ENCODE data around the gene ERP27. TPM values are rescaled to one million over a fixed set of nuclear protein-coding genes. Genes with fewer than 3 reads are reported as not detected.

ERP27 gene
- total RNA-seq, 1 experiment from 2014 or later, result not detected

DNA sequence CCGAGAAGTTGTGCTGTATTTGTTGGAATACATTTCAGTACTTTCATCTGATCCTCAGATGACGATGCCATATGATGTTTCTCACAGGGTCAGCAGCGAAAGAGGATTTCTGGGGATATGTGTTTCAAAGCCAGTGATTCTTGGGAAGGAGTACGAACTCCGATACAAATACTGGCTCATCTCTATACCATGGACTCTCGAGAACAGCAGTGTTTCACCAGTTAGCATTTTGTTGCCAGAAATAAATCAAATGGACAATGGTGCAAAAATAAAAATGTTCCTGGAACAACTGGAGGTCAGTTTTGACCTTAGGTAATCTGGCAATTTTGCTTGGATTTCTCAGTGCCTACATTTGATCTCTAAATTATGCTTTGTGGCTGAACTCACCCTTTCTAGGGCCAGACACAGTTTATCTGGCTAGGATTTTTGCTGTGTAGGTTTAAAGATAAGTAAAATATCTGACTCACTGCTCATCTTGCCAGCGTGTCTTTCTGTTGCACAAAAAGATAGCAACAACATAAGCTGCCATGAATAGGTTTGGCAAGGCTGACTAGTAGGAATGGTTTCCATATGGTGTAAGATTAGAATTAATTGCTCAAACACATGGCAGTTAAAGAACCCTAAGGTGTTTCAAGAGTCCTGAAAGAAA, 41.7 kb downstream of the ERP27 start:
- Mint-ChIP-seq H3K27ac (ENCODE audit: low read depth, unreplicated experiment) (peak overlapping the region; percentile 75), H3K36me3 (ENCODE audit: insufficient read depth, unreplicated experiment) (no peaks in the 10 kb centered on the region), H3K9me3 (ENCODE audit: unreplicated experiment) (no peaks in the 10 kb centered on the region), H3K27me3 (ENCODE audit: insufficient read depth, unreplicated experiment) (no peaks in the 10 kb centered on the region), H3K4me3 (ENCODE audit: unreplicated experiment) (no peak overlapping the region), H3K4me1 (ENCODE audit: insufficient read depth, unreplicated experiment) (peaks cover 8% of the 10 kb centered on the region)
- peak; percentile 59 for DNase-seq (ENCODE audit: unreplicated experiment)
- no peak for TF ChIP-seq CTCF (IDR thresholded peaks at IDR 0.05; ENCODE audit: unreplicated experiment)
- POLR2A ChIA-PET, result interaction anchor here (0.7 to 1.4 kb wide), 5 partner anchors 12 to 94 kb away, joined by 3 to 4 read pairs (median 3); no protein-coding TSS in a partner anchor
- BruUV-seq (replicated peaks), result no TSS peak
- intact Hi-C loops (cut with micrococcal nuclease), result no loop called here
- CTCF ChIA-PET, result no interaction called here

- H3K4me1 Mint-ChIP-seq (ENCODE audit: insufficient read depth, unreplicated experiment), result peaks cover 8% of the 10 kb centered on the region
- DNase-seq (ENCODE audit: unreplicated experiment), result no peak
- no TSS peak for BruUV-seq (replicated peaks)
- ChIA-PET POLR2A (interaction anchor here (1.9 kb wide), 1 partner anchor 9 kb away, joined by 9 read pairs; no protein-coding TSS in a partner anchor), CTCF (interaction anchor here (0.6 to 1.8 kb wide), 4 partner anchors 46 to 107 kb away, joined by 3 to 10 read pairs (median 4); no protein-coding TSS in a partner anchor)
- H3K9me3 Mint-ChIP-seq (ENCODE audit: unreplicated experiment), result no peaks in the 10 kb centered on the region
- H3K27ac Mint-ChIP-seq (ENCODE audit: low read depth, unreplicated experiment), result no peak overlapping the region
- peaks cover 1% of the 10 kb centered on the region for H3K27me3 Mint-ChIP-seq (ENCODE audit: insufficient read depth, unreplicated experiment)
- intact Hi-C loops (cut with micrococcal nuclease), result no loop called here
- no peaks in the 10 kb centered on the region for H3K36me3 Mint-ChIP-seq (ENCODE audit: insufficient read depth, unreplicated experiment)
- H3K4me3 Mint-ChIP-seq (ENCODE audit: unreplicated experiment), result no peak overlapping the region
- TF ChIP-seq CTCF (IDR thresholded peaks at IDR 0.05; ENCODE audit: unreplicated experiment), result no peak
These were observed 44.7 kb downstream of the ERP27 start for GRCh38 chr12:14893506-14894250.

- DNase-seq (ENCODE audit: unreplicated experiment), result peak; percentile 16
- ChIA-PET CTCF (interaction anchor here (0.6 kb wide), 1 partner anchor 107 kb away, joined by 4 read pairs; no protein-coding TSS in a partner anchor), POLR2A (interaction anchor here (1.9 kb wide), 1 partner anchor 8 kb away, joined by 9 read pairs; no protein-coding TSS in a partner anchor)
- Mint-ChIP-seq H3K4me1 (ENCODE audit: insufficient read depth, unreplicated experiment) (peaks cover 8% of the 10 kb centered on the region), H3K9me3 (ENCODE audit: unreplicated experiment) (no peaks in the 10 kb centered on the region), H3K27ac (ENCODE audit: low read depth, unreplicated experiment) (no peak overlapping the region), H3K27me3 (ENCODE audit: insufficient read depth, unreplicated experiment) (peaks cover 9% of the 10 kb centered on the region), H3K4me3 (ENCODE audit: unreplicated experiment) (no peak overlapping the region), H3K36me3 (ENCODE audit: insufficient read depth, unreplicated experiment) (no peaks in the 10 kb centered on the region)
- TF ChIP-seq CTCF (IDR thresholded peaks at IDR 0.05; ENCODE audit: unreplicated experiment), result no peak
- intact Hi-C loops (cut with micrococcal nuclease), result no loop called here
- BruUV-seq (replicated peaks), result no TSS peak
These were observed 45.4 kb downstream of the ERP27 start for GRCh38 chr12:14892726-14893505.
